Psoas muscle (tissue), 8 donors: ENCODE data around the gene TOE1. TPM values are rescaled to one million over a fixed set of nuclear protein-coding genes. Genes with fewer than 3 reads are reported as not detected.

Source experiments
- ATAC-seq, 4 donors: fragments of 200-7000 bp; cut with Tn5 transposase; one replicate each; pipeline ENCODE4 v1.9.1; 2020; ENCODE audit warnings: moderate library complexity in 3 of 4, mild to moderate bottlenecking in 2 of 4
- DNase-seq, 2 donors: peaks; one replicate each; pipeline ENCODE4 v3.0.0-alpha.2; 2020
- H3K27ac ChIP-seq: fragments of 200-600 bp; one replicate; pipeline ENCODE4 v1.8.0; 2022
- H3K27me3 ChIP-seq, 3 donors: fragments of 200-600 bp in 1 of 3; one replicate each; pipeline versions ENCODE4 v1.6.1 to v1.8.0; 2013 to 2022; ENCODE audit warnings: low read length in 2 of 3, mild to moderate bottlenecking in 2 of 3, moderate library complexity in 1 of 3; ENCODE audit not compliant: insufficient read depth in 3 of 3
- H3K36me3 ChIP-seq, 2 donors: fragments of 200-600 bp in 1 of 2; one replicate each; pipeline versions ENCODE4 v1.6.1 to v1.8.0; 2013 to 2022; ENCODE audit warnings: low read depth in 1 of 2, mild to moderate bottlenecking in 1 of 2, moderate library complexity in 1 of 2; ENCODE audit not compliant: insufficient read depth in 1 of 2
- H3K4me1 ChIP-seq: fragments of 200-600 bp; one replicate; pipeline ENCODE4 v1.8.0; 2022
- H3K4me3 ChIP-seq: fragments of 200-600 bp; one replicate; pipeline ENCODE4 v1.8.0; 2022; ENCODE audit warnings: mild to moderate bottlenecking
- H3K9me3 ChIP-seq: fragments of 200-600 bp; one replicate; pipeline ENCODE4 v1.8.0; 2022
- WGBS, 3 donors: extraction: QIAGEN DNeasy Blood & Tissue Kit; methylation state at CpG; one replicate each; pipeline versions ENCODE4 v1.1.6 to v1.1.7; 2013; 5-methylcytosine and 5-hydroxymethylcytosine counted together
- intact Hi-C, 2 donors: fragments of 100-400 bp; cut with DNase I; formaldehyde crosslinking; loops; one replicate each; pipeline versions ENCODE4 v1.11.0 to v1.14.2; 2022
- polyA plus RNA-seq, 3 donors: library from polyadenylated mRNA; stranded (reverse); fragments of 200-250 nt; gene quantifications; one replicate each; pipeline ENCODE4 v1.2.3, GENCODE V29; 2013
- total RNA-seq, 4 donors: library from RNA; stranded (reverse); fragmentation: NEBNext Ultra II Directional in 2 of 4; extraction: Animal tissue kit (Norgen Biotek cat#: 25700) in 2 of 4; gene quantifications; one replicate each; pipeline versions ENCODE4 v1.2.1 to v1.2.4, GENCODE V29; 2021 to 2023
- TF ChIP-seq, protein P1 (sequence below): fragments of 200-600 bp; IDR thresholded peaks from one replicate; pipeline ENCODE4 v1.8.0; 2022; ENCODE audit warnings: antibody characterized with exemption
- donor health status: healthy with polysubstance abuse.
- donor health status: DM: no; HTN: no; CAD: no; lungs with moderate emphysema.
- donor health status: Bipolar disorder and iron deficiency.
- donor health status: healthy.
- donor health status: DM: yes; HTN: yes; CAD: no.
- donor health status: DM: no; HTN: no; CAD: no.
- donor health status: DM: no; HTN: no; CAD: no.
- donor health status: DM: yes; HTN: yes; CAD: no.

Gene TOE1
- total and polyA plus RNA-seq, 7 donors, result 2.7 to 6.7 (median 3.9) TPM

DNA sequence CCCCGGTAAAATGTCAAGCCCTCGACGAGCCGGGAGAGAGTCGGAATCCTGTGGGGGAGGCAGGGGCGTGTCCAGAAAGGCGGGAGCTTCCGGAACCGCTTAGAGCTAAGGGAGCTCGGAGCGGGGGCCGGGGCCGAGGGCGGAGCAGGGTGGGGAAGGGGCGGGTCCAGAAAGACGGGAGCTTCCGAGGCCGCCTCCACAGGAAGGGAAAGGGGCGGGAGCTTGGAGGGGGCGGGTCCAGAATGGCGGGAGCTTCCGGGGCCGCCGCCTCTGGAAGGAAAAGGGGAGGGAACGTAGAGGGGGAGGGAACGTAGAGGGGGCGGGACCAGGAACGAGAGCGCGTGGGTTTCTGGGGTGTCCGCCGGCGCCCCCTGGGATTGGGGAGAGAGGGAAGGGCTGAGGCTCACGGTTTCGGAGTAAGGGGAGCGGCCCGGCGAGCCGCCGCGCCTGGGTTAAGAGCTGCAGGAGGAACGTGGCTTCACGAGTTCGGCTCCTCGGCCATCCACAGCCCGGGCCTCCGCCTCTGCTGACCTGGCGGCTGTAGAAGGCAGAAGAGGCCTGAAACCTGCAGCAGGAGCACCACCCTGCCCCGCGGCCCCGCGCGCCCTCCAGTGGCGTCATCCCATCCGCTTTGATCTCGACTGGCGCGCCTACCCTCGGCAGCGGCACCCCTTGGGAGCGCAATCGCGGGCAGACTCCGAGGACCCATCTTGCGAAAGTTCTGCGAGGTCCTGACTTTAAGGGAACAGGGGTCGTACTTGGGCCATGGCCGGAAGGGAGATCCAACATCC is 36.3 kb upstream of the TOE1 start:
- no peaks in the 10 kb centered on the region for H3K27me3 ChIP-seq
- DNase-seq (peak; percentile 99), ATAC-seq (peak; percentile 91 to 96 (median 92))
- peak overlapping the region; percentile 75 for H3K4me3 ChIP-seq
- H3K36me3 ChIP-seq, result no peaks in the 10 kb centered on the region
- H3K9me3 ChIP-seq, result no peaks in the 10 kb centered on the region
- peak overlapping the region; percentile 94 for H3K27ac ChIP-seq
- H3K4me1 ChIP-seq, result peaks cover 14% of the 10 kb centered on the region
- intact Hi-C loops, result loop anchor here (2.0 to 5.0 kb wide), 2 partner anchors 35 to 466 kb away; no protein-coding TSS in a partner anchor
- TF ChIP-seq, protein P1, sequence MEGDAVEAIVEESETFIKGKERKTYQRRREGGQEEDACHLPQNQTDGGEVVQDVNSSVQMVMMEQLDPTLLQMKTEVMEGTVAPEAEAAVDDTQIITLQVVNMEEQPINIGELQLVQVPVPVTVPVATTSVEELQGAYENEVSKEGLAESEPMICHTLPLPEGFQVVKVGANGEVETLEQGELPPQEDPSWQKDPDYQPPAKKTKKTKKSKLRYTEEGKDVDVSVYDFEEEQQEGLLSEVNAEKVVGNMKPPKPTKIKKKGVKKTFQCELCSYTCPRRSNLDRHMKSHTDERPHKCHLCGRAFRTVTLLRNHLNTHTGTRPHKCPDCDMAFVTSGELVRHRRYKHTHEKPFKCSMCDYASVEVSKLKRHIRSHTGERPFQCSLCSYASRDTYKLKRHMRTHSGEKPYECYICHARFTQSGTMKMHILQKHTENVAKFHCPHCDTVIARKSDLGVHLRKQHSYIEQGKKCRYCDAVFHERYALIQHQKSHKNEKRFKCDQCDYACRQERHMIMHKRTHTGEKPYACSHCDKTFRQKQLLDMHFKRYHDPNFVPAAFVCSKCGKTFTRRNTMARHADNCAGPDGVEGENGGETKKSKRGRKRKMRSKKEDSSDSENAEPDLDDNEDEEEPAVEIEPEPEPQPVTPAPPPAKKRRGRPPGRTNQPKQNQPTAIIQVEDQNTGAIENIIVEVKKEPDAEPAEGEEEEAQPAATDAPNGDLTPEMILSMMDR, result peak; percentile 59
- 0 to 1% (median 1%) methylated on average over 53 to 68 of the region's 68 CpGs for WGBS, 3 donors

DNA sequence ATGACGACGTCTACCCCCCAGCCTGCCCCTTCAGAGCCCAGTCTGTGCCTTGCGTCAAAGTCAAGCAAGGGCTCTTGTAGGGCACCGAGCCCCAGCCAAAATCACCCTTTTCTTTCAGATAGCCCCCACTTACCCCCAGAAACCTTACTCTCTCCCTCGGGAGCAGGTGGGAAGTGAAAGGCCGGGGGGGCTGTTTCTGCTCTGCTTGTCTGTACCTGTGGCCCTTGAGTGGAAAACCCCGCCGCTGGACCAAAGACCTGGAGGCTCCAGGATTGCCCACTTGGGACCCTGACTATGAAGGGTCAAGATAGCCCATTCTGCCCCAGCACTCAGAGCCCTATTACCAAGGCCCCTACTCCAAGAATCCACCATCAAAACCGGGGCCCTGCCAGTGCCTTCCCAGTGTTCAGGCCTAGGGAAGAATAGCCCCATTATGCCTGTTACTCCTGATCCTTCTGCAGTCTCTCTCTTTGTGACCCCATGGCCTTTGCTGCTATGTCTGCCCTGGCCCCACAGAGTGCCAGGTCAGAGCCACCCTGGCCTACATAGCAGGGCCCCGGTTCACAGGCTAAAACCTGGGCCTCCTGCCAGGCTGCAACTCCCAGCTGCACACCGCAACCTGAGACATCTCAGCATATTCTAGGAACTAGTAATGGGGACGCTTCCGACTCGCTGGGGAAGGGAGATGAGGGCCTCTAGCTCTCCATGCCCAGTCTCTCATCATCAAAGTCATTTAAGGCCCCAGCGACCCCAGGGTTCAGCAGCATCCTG is 35.5 kb upstream of the TOE1 start:
- Histone ChIP-seq H3K9me3 (no peaks in the 10 kb centered on the region), H3K27me3 (no peaks in the 10 kb centered on the region), H3K4me1 (peaks cover 14% of the 10 kb centered on the region), H3K4me3 (peak overlapping the region; percentile 75), H3K36me3 (no peaks in the 10 kb centered on the region), H3K27ac (peak overlapping the region; percentile 94)
- intact Hi-C loops, result loop anchor here (2.0 to 5.0 kb wide), 3 partner anchors 34 to 467 kb away; no protein-coding TSS in a partner anchor
- WGBS, 3 donors, result 23 to 32% (median 24%) methylated on average over 14 to 15 of the region's 15 CpGs
- DNase-seq (peak; percentile 59 to 87), ATAC-seq (peak; percentile 20 to 71 (median 58))
- TF ChIP-seq, protein P1, result no peak

DNA sequence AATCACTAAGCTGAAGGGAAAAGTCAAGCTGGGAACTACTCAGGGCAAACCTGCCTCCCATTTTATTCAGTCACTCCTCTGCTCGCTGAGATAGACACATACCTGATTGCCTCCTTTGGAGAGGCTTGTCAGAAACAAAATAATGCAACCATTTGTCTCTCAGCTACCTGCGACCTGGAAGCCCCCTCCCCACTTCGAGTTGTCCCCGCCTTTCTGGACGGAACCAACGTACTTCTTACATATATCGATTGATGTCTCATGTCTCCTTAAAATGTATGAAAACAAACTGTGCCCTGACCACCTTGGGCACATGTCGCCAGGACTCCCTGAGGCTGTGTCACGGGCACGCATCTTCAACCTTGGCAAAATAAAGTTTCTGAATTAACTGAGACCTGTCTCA is 34.7 kb upstream of the TOE1 start:
- Histone ChIP-seq H3K9me3 (no peaks in the 10 kb centered on the region), H3K4me1 (peaks cover 14% of the 10 kb centered on the region), H3K27me3 (no peaks in the 10 kb centered on the region), H3K4me3 (no peak overlapping the region), H3K27ac (peak overlapping the region; percentile 94), H3K36me3 (no peaks in the 10 kb centered on the region)
- intact Hi-C loops, result loop anchor here (2.0 to 5.0 kb wide), 2 partner anchors 34 to 192 kb away; no protein-coding TSS in a partner anchor
- ATAC-seq (no peak), DNase-seq (no peak)
- TF ChIP-seq, protein P1, result no peak
- 80 to 85% (median 82%) methylated on average over 10 of the region's 10 CpGs for WGBS, 3 donors

DNA sequence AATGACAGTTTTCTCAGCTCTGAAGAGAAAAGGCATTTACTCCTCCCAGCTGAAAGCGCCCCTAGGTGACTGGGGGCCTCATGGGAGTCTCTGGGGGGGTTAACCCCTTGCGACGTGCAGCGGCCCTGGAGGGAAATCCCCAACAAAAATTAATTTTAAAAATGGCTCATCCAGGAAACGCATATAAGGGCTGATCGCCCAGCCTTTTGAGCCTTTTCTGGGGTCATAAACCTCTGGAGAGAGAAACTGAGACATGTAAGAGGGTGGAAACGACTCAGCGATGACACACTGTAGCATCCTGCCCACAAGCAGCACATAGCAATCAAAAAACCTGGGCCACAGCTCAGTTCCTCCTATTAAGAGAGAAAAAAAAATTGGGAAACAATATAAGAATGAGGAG is 33.7 kb upstream of the TOE1 start:
- Histone ChIP-seq H3K27ac (no peak overlapping the region), H3K9me3 (no peaks in the 10 kb centered on the region), H3K27me3 (no peaks in the 10 kb centered on the region), H3K4me1 (peaks cover 14% of the 10 kb centered on the region), H3K4me3 (no peak overlapping the region), H3K36me3 (no peaks in the 10 kb centered on the region)
- 46 to 51% (median 47%) methylated on average over 8 of the region's 8 CpGs for WGBS, 3 donors
- ATAC-seq, result no peak
- TF ChIP-seq, protein P1, result no peak
- intact Hi-C loops, result loop anchor here in 1 of 2 donors (5.0 kb wide), 1 partner anchor 191 kb away; no protein-coding TSS in a partner anchor
- DNase-seq, result no peak
